Natural killer cell treated with Interleukin-12 subunit alpha and Interleukin-12 subunit beta and Interleukin-15 and Interleukin-18, amount 100 ng/mL, for 72 hours (primary cell): ENCODE measurements around the gene CACNA1G. TPM values are rescaled to one million over a fixed set of nuclear protein-coding genes. Genes with fewer than 3 reads are reported as not detected.
A peak's percentile ranks its signal among the peaks of the same experiment; 100 is the strongest.

Experiments
- ATAC-seq, 2 donors: fragments of 150-1000 bp; cut with Tn5 transposase in 1 of 2; sonication (Bioruptor Pico), chemical (Tn5 transposase) in 1 of 2; 2 replicates each; pipeline ENCODE4 v1.10.0; 2021
- DNase-seq: peaks from one replicate; pipeline ENCODE4 v3.0.0; 2022; ENCODE audit warnings: low spot score
- H3K27ac Mint-ChIP-seq, 2 donors: 1 replicate in 1 of 2; 2 replicates in 1 of 2; pipeline ENCODE4 v1.8.0; 2022; ENCODE audit warnings: mixed read lengths in 2 of 2, mild to moderate bottlenecking in 1 of 2, moderate library complexity in 1 of 2
- H3K27me3 Mint-ChIP-seq, 2 donors: 1 replicate in 1 of 2; 2 replicates in 1 of 2; pipeline ENCODE4 v1.8.0; 2022; ENCODE audit warnings: mixed read lengths in 2 of 2
- H3K36me3 Mint-ChIP-seq: one replicate; pipeline ENCODE4 v1.8.0; 2022; ENCODE audit warnings: mixed read lengths
- H3K4me1 Mint-ChIP-seq, 2 donors: 1 replicate in 1 of 2; 2 replicates in 1 of 2; pipeline ENCODE4 v1.8.0; 2022; ENCODE audit warnings: low read depth in 2 of 2, mixed read lengths in 2 of 2, mild to moderate bottlenecking in 1 of 2
- H3K4me3 Mint-ChIP-seq: one replicate; pipeline ENCODE4 v1.8.0; 2022; ENCODE audit warnings: mixed read lengths
- H3K9me3 Mint-ChIP-seq: 2 replicates; pipeline ENCODE4 v1.8.0; 2022; ENCODE audit warnings: mixed read lengths
- total RNA-seq, 2 donors: library from RNA; stranded (reverse); gene quantifications; one replicate each; pipeline ENCODE4 v1.2.3, GENCODE V29; 2022

The CACNA1G gene
- total RNA-seq, 2 donors from 2014 or later: not detected

GRCh38 chr17:50640686-50641351 lies 80.3 kb downstream of the CACNA1G start:
- H3K9me3 Mint-ChIP-seq: no peaks in the 10 kb centered on the region
- H3K27me3 Mint-ChIP-seq: peaks cover 15 to 29% of the 10 kb centered on the region in 2 donors
- DNase-seq: peak; percentile 50
- no peaks in the 10 kb centered on the region for H3K36me3 Mint-ChIP-seq
- no peaks in the 10 kb centered on the region for H3K4me1 Mint-ChIP-seq
- H3K4me3 Mint-ChIP-seq: no peak overlapping the region
- H3K27ac Mint-ChIP-seq: no peak overlapping the region
- ATAC-seq: no peak

GRCh38 chr17:50641357-50641756 lies 80.8 kb downstream of the CACNA1G start:
- peak; percentile 10 for DNase-seq
- peaks cover 13 to 29% of the 10 kb centered on the region in 2 donors for H3K27me3 Mint-ChIP-seq
- ATAC-seq: no peak
- H3K9me3 Mint-ChIP-seq: no peaks in the 10 kb centered on the region
- H3K27ac Mint-ChIP-seq: no peak overlapping the region
- H3K36me3 Mint-ChIP-seq: no peaks in the 10 kb centered on the region
- H3K4me1 Mint-ChIP-seq: no peaks in the 10 kb centered on the region
- H3K4me3 Mint-ChIP-seq: no peak overlapping the region

DNA sequence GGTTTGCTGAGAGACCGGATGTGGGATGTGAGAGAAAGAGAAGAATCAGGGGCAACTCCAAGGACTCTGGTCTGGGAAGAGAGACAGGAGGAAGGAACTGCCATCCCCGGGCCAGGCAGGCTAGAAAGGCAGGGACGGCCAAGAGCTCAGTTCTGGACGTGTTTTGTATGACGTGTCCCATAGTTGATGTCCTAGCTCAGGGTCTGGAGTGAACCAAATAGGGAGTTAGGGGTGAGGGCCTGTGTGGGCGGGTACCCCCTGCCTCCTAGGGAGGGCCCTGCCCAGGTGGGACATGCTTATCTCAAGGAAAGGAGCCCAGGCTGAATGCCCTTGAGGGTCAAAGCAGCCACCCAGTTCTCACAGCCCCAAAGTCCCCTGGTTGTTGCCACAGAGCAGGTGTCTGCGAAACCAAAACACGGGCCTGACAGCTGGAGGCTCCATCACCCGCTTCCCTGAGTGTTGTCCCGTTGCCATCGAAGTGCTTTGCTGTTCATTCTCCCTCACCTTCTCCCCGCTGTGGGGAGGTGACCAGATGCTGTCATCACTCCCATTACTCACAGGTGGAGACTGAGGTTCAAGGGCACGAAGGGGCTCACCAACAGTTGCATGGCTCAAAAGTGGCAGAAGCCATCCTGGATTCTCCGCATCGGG lies 81.7 kb downstream of the CACNA1G start:
- DNase-seq (no peak), ATAC-seq (no peak)
- H3K9me3 Mint-ChIP-seq: no peaks in the 10 kb centered on the region
- no peaks in the 10 kb centered on the region for H3K36me3 Mint-ChIP-seq
- no peaks in the 10 kb centered on the region for H3K4me1 Mint-ChIP-seq
- no peak overlapping the region for H3K4me3 Mint-ChIP-seq
- peaks cover 17 to 29% of the 10 kb centered on the region in 2 donors for H3K27me3 Mint-ChIP-seq
- no peak overlapping the region for H3K27ac Mint-ChIP-seq

GRCh38 chr17:50642722-50643656 lies 82.5 kb downstream of the CACNA1G start:
- ATAC-seq (peak in 1 of 2 donors; percentile 4), DNase-seq (no peak)
- H3K4me3 Mint-ChIP-seq: no peak overlapping the region
- H3K36me3 Mint-ChIP-seq: no peaks in the 10 kb centered on the region
- no peaks in the 10 kb centered on the region for H3K9me3 Mint-ChIP-seq
- no peaks in the 10 kb centered on the region for H3K4me1 Mint-ChIP-seq
- H3K27me3 Mint-ChIP-seq: peaks cover 13 to 25% of the 10 kb centered on the region in 2 donors
- H3K27ac Mint-ChIP-seq: no peak overlapping the region

DNA sequence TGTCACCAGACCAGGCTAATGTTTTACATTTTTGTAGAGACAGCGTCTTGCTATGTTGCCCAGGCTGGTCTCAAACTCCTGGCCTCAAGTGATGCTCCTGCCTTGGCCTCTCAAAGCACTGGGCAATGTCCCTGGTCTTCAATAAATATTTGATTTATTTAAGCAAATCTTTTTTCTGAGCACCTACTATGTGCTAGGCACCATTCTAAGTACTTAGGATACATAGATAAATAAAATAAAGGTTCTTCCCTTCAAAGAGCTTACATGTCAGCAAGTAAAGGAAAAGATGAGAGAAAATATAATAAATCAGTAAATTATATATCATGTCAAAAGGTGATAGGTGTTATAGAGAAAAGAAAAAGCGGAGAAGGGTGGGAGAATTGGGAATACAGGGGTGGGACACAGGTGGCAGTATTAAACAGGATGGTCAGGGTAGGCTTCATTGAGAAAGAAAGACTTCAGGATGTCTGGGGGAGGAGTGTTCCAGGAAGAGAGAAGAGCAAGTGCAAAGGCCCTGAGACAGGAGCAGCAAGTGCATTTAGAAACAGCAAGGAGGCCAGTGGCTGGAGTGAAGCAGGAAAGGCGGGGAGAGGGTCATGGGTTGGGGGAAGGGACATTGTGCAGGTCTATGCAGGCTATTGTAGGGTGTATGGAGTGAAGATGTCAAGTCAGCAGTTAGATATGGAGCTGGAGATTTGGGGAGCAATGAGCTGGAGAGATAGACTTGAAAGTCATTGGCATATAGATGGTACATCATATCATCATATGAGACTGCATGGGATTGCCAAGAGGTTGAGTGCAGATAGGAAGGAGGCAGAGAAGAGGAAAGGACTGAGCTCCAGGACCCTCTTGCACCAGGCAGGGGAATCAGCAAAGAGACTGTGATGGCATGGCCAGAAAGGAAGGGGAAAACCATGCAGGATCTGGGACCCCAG lies 85.5 kb downstream of the CACNA1G start:
- H3K4me3 Mint-ChIP-seq: no peak overlapping the region
- ATAC-seq (no peak), DNase-seq (no peak)
- peaks cover 19 to 23% of the 10 kb centered on the region in 2 donors for H3K27me3 Mint-ChIP-seq
- H3K36me3 Mint-ChIP-seq: no peaks in the 10 kb centered on the region
- no peaks in the 10 kb centered on the region for H3K4me1 Mint-ChIP-seq
- no peak overlapping the region for H3K27ac Mint-ChIP-seq
- H3K9me3 Mint-ChIP-seq: no peaks in the 10 kb centered on the region

GRCh38 chr17:50647187-50647586 lies 86.7 kb downstream of the CACNA1G start:
- H3K9me3 Mint-ChIP-seq: no peaks in the 10 kb centered on the region
- no peaks in the 10 kb centered on the region for H3K36me3 Mint-ChIP-seq
- H3K27me3 Mint-ChIP-seq: peaks cover 19 to 23% of the 10 kb centered on the region in 2 donors
- ATAC-seq: no peak
- H3K27ac Mint-ChIP-seq: no peak overlapping the region
- no peaks in the 10 kb centered on the region for H3K4me1 Mint-ChIP-seq
- no peak for DNase-seq
- H3K4me3 Mint-ChIP-seq: no peak overlapping the region

GRCh38 chr17:50649042-50649908 lies 88.8 kb downstream of the CACNA1G start:
- H3K27ac Mint-ChIP-seq: no peak overlapping the region
- H3K9me3 Mint-ChIP-seq: no peaks in the 10 kb centered on the region
- ATAC-seq: no peak
- DNase-seq: no peak
- H3K36me3 Mint-ChIP-seq: no peaks in the 10 kb centered on the region
- H3K27me3 Mint-ChIP-seq: peaks cover 15 to 19% of the 10 kb centered on the region in 2 donors
- no peak overlapping the region for H3K4me3 Mint-ChIP-seq
- H3K4me1 Mint-ChIP-seq: no peaks in the 10 kb centered on the region

DNA sequence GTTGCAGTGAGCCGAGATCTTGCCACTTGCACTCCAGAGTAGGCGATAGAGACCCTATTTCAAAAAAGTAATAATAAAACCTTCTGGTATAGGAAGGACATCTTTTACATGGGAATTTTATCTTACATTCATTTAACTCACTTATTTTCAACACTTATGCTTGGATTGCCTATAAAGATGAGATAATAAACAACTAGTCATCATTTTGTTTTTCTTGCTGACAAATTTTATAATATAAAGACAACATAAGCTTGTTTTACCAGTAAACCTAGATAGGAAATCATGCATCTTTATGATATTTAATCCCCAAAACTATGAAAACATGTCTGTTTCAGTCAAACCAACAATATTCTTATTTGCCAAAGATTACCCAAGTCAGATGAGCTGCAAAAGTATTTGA lies 91.1 kb downstream of the CACNA1G start:
- DNase-seq: no peak
- ATAC-seq: no peak
- no peak overlapping the region for H3K27ac Mint-ChIP-seq

GRCh38 chr17:50653738-50654137 lies 93.2 kb downstream of the CACNA1G start:
- Mint-ChIP-seq H3K4me1 (no peaks in the 10 kb centered on the region), H3K9me3 (no peaks in the 10 kb centered on the region), H3K27ac (no peak overlapping the region), H3K27me3 (peaks cover 0 to 7% of the 10 kb centered on the region in 2 donors), H3K36me3 (no peaks in the 10 kb centered on the region), H3K4me3 (no peak overlapping the region)
- ATAC-seq (no peak), DNase-seq (no peak)

More for the DNA sequence above, 91.1 kb downstream of the CACNA1G start:
- Mint-ChIP-seq H3K36me3 (no peaks in the 10 kb centered on the region), H3K9me3 (no peaks in the 10 kb centered on the region), H3K4me1 (no peaks in the 10 kb centered on the region), H3K27me3 (peaks cover 6 to 15% of the 10 kb centered on the region in 2 donors), H3K4me3 (no peak overlapping the region)

DNA sequence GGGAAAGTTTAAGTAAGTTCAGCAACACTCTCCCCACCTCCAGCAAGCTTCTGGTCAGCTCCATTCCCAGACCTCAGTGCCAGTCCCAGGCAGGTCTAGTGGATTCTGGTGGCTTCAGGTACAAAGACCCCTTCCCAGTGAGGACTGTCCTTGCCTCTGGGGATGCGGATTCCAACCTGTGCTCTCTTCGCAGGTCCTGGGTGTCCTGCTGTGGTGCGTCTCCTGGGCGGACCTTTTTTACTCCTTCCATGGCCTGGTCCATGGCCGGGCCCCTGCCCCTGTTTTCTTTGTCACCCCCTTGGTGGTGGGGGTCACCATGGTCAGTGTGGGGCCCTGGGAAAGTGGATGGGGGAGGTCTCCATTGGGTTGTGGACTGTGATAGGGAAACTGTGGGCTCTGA lies 96.0 kb downstream of the CACNA1G start:
- ATAC-seq: no peak
- H3K4me1 Mint-ChIP-seq: peaks cover 0 to 5% of the 10 kb centered on the region in 2 donors
- H3K27me3 Mint-ChIP-seq: peaks cover 2 to 6% of the 10 kb centered on the region in 2 donors
- no peaks in the 10 kb centered on the region for H3K36me3 Mint-ChIP-seq
- H3K27ac Mint-ChIP-seq: no peak overlapping the region
- no peaks in the 10 kb centered on the region for H3K9me3 Mint-ChIP-seq
- no peak overlapping the region for H3K4me3 Mint-ChIP-seq
- no peak for DNase-seq

- H3K27me3 Mint-ChIP-seq: peaks cover 6 to 7% of the 10 kb centered on the region in 2 donors
- no peak for ATAC-seq
- no peaks in the 10 kb centered on the region for H3K36me3 Mint-ChIP-seq
- no peak overlapping the region for H3K4me3 Mint-ChIP-seq
- no peaks in the 10 kb centered on the region for H3K9me3 Mint-ChIP-seq
- H3K27ac Mint-ChIP-seq: no peak overlapping the region
- DNase-seq: no peak
- peaks cover 5 to 10% of the 10 kb centered on the region in 2 donors for H3K4me1 Mint-ChIP-seq
Observed at GRCh38 chr17:50657054-50657453, 96.5 kb downstream of the CACNA1G start.

GRCh38 chr17:50657627-50658026 lies 97.1 kb downstream of the CACNA1G start:
- no peak overlapping the region for H3K4me3 Mint-ChIP-seq
- H3K27ac Mint-ChIP-seq: no peak overlapping the region
- H3K27me3 Mint-ChIP-seq: peaks cover 6 to 7% of the 10 kb centered on the region in 2 donors
- ATAC-seq (peak in 1 of 2 donors; percentile 4), DNase-seq (no peak)
- H3K4me1 Mint-ChIP-seq: peaks cover 5 to 11% of the 10 kb centered on the region in 2 donors
- no peaks in the 10 kb centered on the region for H3K9me3 Mint-ChIP-seq
- no peaks in the 10 kb centered on the region for H3K36me3 Mint-ChIP-seq
